HepG2 (cell line): ENCODE measurements around the gene COPS4. TPM values are rescaled to one million over a fixed set of nuclear protein-coding genes. Genes with fewer than 3 reads are reported as not detected.

Experiments used
- CEBPB ChIP-seq: IDR thresholded peaks from 2 replicates; pipeline ENCODE4 v1.6.1; 2011; ENCODE audit warnings: low read depth, low read length, improper control_type of control experiment, borderline replicate concordance
- HMGA1 ChIP-seq: sonication (generic); formaldehyde crosslinking; conservative IDR thresholded peaks from 2 replicates; pipeline ENCODE4 v1.4.0; 2020; ENCODE audit warnings: missing genetic modification reagents
- IKZF1 ChIP-seq: fragments of 450-650 bp; IDR thresholded peaks from 2 replicates; pipeline ENCODE4 v1.7.1; 2016
- IRX3 ChIP-seq: sonication (generic); formaldehyde crosslinking; IDR thresholded peaks from 2 replicates; pipeline ENCODE4 v1.8.1; 2023; ENCODE audit warnings: mild to moderate bottlenecking, low read depth, missing genetic modification reagents, borderline replicate concordance
- MED13 ChIP-seq: sonication (generic); formaldehyde crosslinking; IDR thresholded peaks from 2 replicates; pipeline ENCODE4 v1.5.0; 2020; ENCODE audit warnings: missing genetic modification reagents
- PRPF4 ChIP-seq: fragments of 200-400 bp; formaldehyde crosslinking; IDR thresholded peaks from 2 replicates; pipeline ENCODE4 v1.6.1; 2016; ENCODE audit warnings: low read length, low read depth; ENCODE audit not compliant: poor library complexity, severe bottlenecking
- RARG ChIP-seq: sonication (generic); formaldehyde crosslinking; IDR thresholded peaks from 2 replicates; pipeline ENCODE4 v1.4.0; 2020; ENCODE audit warnings: low read depth, mild to moderate bottlenecking, missing genetic modification reagents
- SP4 ChIP-seq: sonication (generic); formaldehyde crosslinking; IDR thresholded peaks from 2 replicates; pipeline ENCODE4 v1.8.1; 2023; ENCODE audit warnings: mild to moderate bottlenecking, missing genetic modification reagents
- ZMYM2 ChIP-seq: sonication (generic); formaldehyde crosslinking; IDR thresholded peaks from 2 replicates; pipeline ENCODE4 v1.8.0; 2022; ENCODE audit warnings: mild to moderate bottlenecking, missing genetic modification reagents
- ZNF34 ChIP-seq: sonication (generic); formaldehyde crosslinking; IDR thresholded peaks from 2 replicates; pipeline ENCODE4 v1.4.0; 2020; ENCODE audit warnings: mild to moderate bottlenecking, missing genetic modification reagents, borderline replicate concordance
- ZNF614 ChIP-seq: IDR thresholded peaks from 2 replicates; pipeline ENCODE4 v1.6.1; 2018; ENCODE audit warnings: missing biosample characterization, missing genetic modification reagents, inconsistent platforms, borderline replicate concordance
- ZSCAN20 ChIP-seq: sonication (generic); formaldehyde crosslinking; IDR thresholded peaks from 2 replicates; pipeline ENCODE4 v1.4.0; 2020; ENCODE audit warnings: missing genetic modification reagents, mild to moderate bottlenecking, borderline replicate concordance
- ZZZ3 ChIP-seq: sonication (generic); formaldehyde crosslinking; IDR thresholded peaks from 2 replicates; pipeline ENCODE4 v1.4.0; 2020; ENCODE audit warnings: missing genetic modification reagents, mild to moderate bottlenecking, borderline replicate concordance
- polyA plus RNA-seq, 8 experiments: library from polyadenylated mRNA; depleted of rRNA in 3 of 8; stranded (reverse) in 7 of 8; unstranded in 1 of 8; fragments of >200 nt; fragmentation: Illumina TruSeq in 4 of 8; extraction: Trizol in 4 of 8; gene quantifications; 2 replicates each; pipeline versions ENCODE4 v1.2.1 to v1.2.3, GENCODE V29; 2011 to 2016; ENCODE audit warnings: low read depth in 4 of 8, missing spikeins in 1 of 8, mixed read lengths in 1 of 8; ENCODE audit not compliant: insufficient read depth in 1 of 8
- total RNA-seq, 5 experiments: library from RNA; depleted of rRNA; stranded (reverse); fragments of >200 nt; fragmentation: Illumina TruSeq; extraction: Trizol; gene quantifications; 2 replicates each; pipeline ENCODE4 v1.2.3, GENCODE V29; 2016; ENCODE audit warnings: low read depth in 1 of 5
- TF ChIP-seq, protein P1 (sequence below): sonication (generic); formaldehyde crosslinking; conservative IDR thresholded peaks from 2 replicates; pipeline ENCODE4 v1.4.0; 2020; ENCODE audit warnings: mild to moderate bottlenecking, missing genetic modification reagents, moderate library complexity
- TF ChIP-seq, protein P2 (sequence below): sonication (generic); formaldehyde crosslinking; IDR thresholded peaks from 2 replicates; pipeline ENCODE4 v1.9.0; 2021; ENCODE audit warnings: mild to moderate bottlenecking, missing genetic modification reagents
- TF ChIP-seq, protein P3 (sequence below), 2 experiments: sonication (generic) in 1 of 2; formaldehyde crosslinking in 1 of 2; IDR thresholded peaks; 2 replicates each; pipeline versions ENCODE4 v1.5.1 to v1.6.1; 2011 to 2020; ENCODE audit warnings: borderline replicate concordance in 1 of 2, low read depth in 1 of 2, low read length in 1 of 2, mild to moderate bottlenecking in 1 of 2, missing genetic modification reagents in 1 of 2, moderate library complexity in 1 of 2

Gene COPS4
- total and polyA plus RNA-seq, 2 of the 13 experiments (the other 11 are each of a cell fraction or from before 2014, with no cell fraction given): 28.8 to 52.5 TPM

DNA sequence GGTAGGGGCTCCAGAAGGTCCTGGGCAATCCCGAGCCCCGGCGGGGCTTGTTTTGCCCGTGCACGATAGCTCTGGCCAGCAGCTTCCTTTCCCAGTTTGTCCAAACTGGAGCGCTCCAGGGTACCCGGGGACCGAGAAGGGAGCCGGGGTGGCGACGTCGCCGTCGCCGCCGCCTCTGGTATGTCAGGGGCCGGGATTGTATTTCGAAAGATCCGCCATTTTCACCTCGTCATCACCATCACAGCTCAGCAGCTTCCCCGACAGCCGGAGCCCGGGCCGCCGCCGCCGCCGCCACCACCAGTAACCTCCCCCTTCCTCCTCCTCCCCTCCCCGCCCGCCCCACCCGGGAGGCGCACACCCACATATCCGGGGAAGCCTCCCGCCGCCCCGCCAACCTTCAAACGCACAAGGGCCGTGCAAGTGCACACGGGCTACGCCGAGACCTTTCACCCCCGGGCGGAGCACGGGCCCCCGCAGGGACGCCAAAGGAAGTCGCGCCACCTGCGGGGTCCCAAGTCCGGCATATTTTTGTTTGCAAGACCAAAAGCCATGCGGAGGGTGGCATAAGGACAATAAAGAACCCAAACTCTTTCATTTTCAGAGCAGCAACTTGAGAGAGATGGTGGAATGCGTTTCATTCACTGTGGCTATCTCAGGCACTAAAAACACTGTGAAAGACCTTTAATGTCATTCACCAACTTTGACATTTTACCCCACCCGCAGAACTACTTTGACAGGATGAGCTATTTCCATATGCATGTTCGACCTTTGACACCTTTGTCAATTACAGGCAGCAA lies 24.3 kb upstream of the COPS4 start, which contains the start of gene LIN54 (continued):
- TF ChIP-seq, protein P1, sequence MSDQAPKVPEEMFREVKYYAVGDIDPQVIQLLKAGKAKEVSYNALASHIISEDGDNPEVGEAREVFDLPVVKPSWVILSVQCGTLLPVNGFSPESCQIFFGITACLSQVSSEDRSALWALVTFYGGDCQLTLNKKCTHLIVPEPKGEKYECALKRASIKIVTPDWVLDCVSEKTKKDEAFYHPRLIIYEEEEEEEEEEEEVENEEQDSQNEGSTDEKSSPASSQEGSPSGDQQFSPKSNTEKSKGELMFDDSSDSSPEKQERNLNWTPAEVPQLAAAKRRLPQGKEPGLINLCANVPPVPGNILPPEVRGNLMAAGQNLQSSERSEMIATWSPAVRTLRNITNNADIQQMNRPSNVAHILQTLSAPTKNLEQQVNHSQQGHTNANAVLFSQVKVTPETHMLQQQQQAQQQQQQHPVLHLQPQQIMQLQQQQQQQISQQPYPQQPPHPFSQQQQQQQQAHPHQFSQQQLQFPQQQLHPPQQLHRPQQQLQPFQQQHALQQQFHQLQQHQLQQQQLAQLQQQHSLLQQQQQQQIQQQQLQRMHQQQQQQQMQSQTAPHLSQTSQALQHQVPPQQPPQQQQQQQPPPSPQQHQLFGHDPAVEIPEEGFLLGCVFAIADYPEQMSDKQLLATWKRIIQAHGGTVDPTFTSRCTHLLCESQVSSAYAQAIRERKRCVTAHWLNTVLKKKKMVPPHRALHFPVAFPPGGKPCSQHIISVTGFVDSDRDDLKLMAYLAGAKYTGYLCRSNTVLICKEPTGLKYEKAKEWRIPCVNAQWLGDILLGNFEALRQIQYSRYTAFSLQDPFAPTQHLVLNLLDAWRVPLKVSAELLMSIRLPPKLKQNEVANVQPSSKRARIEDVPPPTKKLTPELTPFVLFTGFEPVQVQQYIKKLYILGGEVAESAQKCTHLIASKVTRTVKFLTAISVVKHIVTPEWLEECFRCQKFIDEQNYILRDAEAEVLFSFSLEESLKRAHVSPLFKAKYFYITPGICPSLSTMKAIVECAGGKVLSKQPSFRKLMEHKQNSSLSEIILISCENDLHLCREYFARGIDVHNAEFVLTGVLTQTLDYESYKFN (CRISPR knock-in tag): peak; percentile 95
- TF ChIP-seq ZZZ3 (CRISPR knock-in tag) (no peak), HMGA1 (CRISPR knock-in tag) (no peak), ZNF614 (CRISPR knock-in tag) (no peak), IKZF1 (no peak), SP4 (CRISPR knock-in tag) (no peak), ZMYM2 (CRISPR knock-in tag) (0 out of 2 replicates have a peak, but pooled peaks have one; percentile 36), CEBPB (no peak), IRX3 (CRISPR knock-in tag) (no peak), MED13 (CRISPR knock-in tag) (no peak; the same call in 1 of the 2 replicates), ZNF34 (no peak), ZSCAN20 (CRISPR knock-in tag) (no peak), PRPF4 (no peak), RARG (CRISPR knock-in tag) (no peak)
- TF ChIP-seq, protein P2, sequence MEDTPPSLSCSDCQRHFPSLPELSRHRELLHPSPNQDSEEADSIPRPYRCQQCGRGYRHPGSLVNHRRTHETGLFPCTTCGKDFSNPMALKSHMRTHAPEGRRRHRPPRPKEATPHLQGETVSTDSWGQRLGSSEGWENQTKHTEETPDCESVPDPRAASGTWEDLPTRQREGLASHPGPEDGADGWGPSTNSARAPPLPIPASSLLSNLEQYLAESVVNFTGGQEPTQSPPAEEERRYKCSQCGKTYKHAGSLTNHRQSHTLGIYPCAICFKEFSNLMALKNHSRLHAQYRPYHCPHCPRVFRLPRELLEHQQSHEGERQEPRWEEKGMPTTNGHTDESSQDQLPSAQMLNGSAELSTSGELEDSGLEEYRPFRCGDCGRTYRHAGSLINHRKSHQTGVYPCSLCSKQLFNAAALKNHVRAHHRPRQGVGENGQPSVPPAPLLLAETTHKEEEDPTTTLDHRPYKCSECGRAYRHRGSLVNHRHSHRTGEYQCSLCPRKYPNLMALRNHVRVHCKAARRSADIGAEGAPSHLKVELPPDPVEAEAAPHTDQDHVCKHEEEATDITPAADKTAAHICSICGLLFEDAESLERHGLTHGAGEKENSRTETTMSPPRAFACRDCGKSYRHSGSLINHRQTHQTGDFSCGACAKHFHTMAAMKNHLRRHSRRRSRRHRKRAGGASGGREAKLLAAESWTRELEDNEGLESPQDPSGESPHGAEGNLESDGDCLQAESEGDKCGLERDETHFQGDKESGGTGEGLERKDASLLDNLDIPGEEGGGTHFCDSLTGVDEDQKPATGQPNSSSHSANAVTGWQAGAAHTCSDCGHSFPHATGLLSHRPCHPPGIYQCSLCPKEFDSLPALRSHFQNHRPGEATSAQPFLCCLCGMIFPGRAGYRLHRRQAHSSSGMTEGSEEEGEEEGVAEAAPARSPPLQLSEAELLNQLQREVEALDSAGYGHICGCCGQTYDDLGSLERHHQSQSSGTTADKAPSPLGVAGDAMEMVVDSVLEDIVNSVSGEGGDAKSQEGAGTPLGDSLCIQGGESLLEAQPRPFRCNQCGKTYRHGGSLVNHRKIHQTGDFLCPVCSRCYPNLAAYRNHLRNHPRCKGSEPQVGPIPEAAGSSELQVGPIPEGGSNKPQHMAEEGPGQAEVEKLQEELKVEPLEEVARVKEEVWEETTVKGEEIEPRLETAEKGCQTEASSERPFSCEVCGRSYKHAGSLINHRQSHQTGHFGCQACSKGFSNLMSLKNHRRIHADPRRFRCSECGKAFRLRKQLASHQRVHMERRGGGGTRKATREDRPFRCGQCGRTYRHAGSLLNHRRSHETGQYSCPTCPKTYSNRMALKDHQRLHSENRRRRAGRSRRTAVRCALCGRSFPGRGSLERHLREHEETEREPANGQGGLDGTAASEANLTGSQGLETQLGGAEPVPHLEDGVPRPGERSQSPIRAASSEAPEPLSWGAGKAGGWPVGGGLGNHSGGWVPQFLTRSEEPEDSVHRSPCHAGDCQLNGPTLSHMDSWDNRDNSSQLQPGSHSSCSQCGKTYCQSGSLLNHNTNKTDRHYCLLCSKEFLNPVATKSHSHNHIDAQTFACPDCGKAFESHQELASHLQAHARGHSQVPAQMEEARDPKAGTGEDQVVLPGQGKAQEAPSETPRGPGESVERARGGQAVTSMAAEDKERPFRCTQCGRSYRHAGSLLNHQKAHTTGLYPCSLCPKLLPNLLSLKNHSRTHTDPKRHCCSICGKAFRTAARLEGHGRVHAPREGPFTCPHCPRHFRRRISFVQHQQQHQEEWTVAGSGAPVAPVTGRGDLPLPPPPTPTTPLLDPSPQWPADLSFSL (CRISPR knock-in tag): no peak
- TF ChIP-seq, protein P3, sequence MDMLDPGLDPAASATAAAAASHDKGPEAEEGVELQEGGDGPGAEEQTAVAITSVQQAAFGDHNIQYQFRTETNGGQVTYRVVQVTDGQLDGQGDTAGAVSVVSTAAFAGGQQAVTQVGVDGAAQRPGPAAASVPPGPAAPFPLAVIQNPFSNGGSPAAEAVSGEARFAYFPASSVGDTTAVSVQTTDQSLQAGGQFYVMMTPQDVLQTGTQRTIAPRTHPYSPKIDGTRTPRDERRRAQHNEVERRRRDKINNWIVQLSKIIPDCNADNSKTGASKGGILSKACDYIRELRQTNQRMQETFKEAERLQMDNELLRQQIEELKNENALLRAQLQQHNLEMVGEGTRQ (IDR thresholded peaks at IDR 0.05; ENCODE audit: low read depth, low read length): no peak
- TF ChIP-seq, protein P3 (CRISPR knock-in tag; IDR thresholded peaks at IDR 0.05; ENCODE audit: borderline replicate concordance): no peak
